ENCODE data around the gene RAB3A. TPM values are rescaled to one million over a fixed set of nuclear protein-coding genes. Genes with fewer than 3 reads are reported as not detected.

RAB3A gene
- total RNA-seq, 1 donor from 2014 or later: 9.2 TPM

- DNase-seq (ENCODE audit: low read depth, low spot score): no peak
Observed at GRCh38 chr19:18168673-18169381, 35.0 kb downstream of the RAB3A start.

GRCh38 chr19:18167975-18168645, 35.7 kb downstream of the RAB3A start:
- Mint-ChIP-seq H3K27me3 (ENCODE audit: low read depth) (peaks cover 5% of the 10 kb centered on the region), H3K9me3 (no peaks in the 10 kb centered on the region), H3K4me1 (no peaks in the 10 kb centered on the region), H3K4me3 (peak overlapping the region; percentile 41), H3K27ac (ENCODE audit: unreplicated experiment) (no peak overlapping the region), H3K36me3 (ENCODE audit: low read depth) (peaks cover 10% of the 10 kb centered on the region)
- peak; percentile 61 for DNase-seq (ENCODE audit: low read depth, low spot score)
- peak; percentile 76 for TF ChIP-seq CTCF (conservative IDR thresholded peaks at IDR 0.05)

More at GRCh38 chr19:18168673-18169381, 35.0 kb downstream of the RAB3A start:
- no peak overlapping the region for H3K4me3 Mint-ChIP-seq
- peaks cover 12% of the 10 kb centered on the region for H3K27me3 Mint-ChIP-seq (ENCODE audit: low read depth)
- peaks cover 8% of the 10 kb centered on the region for H3K36me3 Mint-ChIP-seq (ENCODE audit: low read depth)
- no peak overlapping the region for H3K27ac Mint-ChIP-seq (ENCODE audit: unreplicated experiment)
- no peak for TF ChIP-seq CTCF (conservative IDR thresholded peaks at IDR 0.05)
- H3K4me1 Mint-ChIP-seq: peaks cover 1% of the 10 kb centered on the region
- H3K9me3 Mint-ChIP-seq: no peaks in the 10 kb centered on the region

- no peaks in the 10 kb centered on the region for H3K27me3 Mint-ChIP-seq (ENCODE audit: low read depth)
- DNase-seq (ENCODE audit: low read depth, low spot score): no peak
- H3K36me3 Mint-ChIP-seq (ENCODE audit: low read depth): peaks cover 10% of the 10 kb centered on the region
- H3K27ac Mint-ChIP-seq (ENCODE audit: unreplicated experiment): no peak overlapping the region
- no peak for TF ChIP-seq CTCF (conservative IDR thresholded peaks at IDR 0.05)
- H3K9me3 Mint-ChIP-seq: no peaks in the 10 kb centered on the region
- H3K4me3 Mint-ChIP-seq: no peak overlapping the region
- H3K4me1 Mint-ChIP-seq: no peaks in the 10 kb centered on the region
Observed at GRCh38 chr19:18167011-18167410, 36.8 kb downstream of the RAB3A start.

- Mint-ChIP-seq H3K9me3 (no peaks in the 10 kb centered on the region), H3K4me1 (peaks cover 3% of the 10 kb centered on the region), H3K36me3 (ENCODE audit: low read depth) (peaks cover 10% of the 10 kb centered on the region)
Observed at GRCh38 chr19:18165794-18166544, 37.9 kb downstream of the RAB3A start.

More at GRCh38 chr19:18165794-18166544, 37.9 kb downstream of the RAB3A start:
- no peak for TF ChIP-seq CTCF (conservative IDR thresholded peaks at IDR 0.05)
- H3K4me3 Mint-ChIP-seq: no peak overlapping the region
- no peak overlapping the region for H3K27ac Mint-ChIP-seq (ENCODE audit: unreplicated experiment)
- no peaks in the 10 kb centered on the region for H3K27me3 Mint-ChIP-seq (ENCODE audit: low read depth)
- no peak for DNase-seq (ENCODE audit: low read depth, low spot score)
